NCI-H69 (cell line): Measurements from ENCODE around the gene GNAO1.

ENCODE experiments used
- DNase-seq: peaks from one replicate; lab custom pipeline; 2025; lab: John Stamatoyannopoulos, UW

The GNAO1 gene

GRCh38 chr16:56349711-56350161, 158.4 kb downstream of the GNAO1 start:
- no peak for DNase-seq

DNA sequence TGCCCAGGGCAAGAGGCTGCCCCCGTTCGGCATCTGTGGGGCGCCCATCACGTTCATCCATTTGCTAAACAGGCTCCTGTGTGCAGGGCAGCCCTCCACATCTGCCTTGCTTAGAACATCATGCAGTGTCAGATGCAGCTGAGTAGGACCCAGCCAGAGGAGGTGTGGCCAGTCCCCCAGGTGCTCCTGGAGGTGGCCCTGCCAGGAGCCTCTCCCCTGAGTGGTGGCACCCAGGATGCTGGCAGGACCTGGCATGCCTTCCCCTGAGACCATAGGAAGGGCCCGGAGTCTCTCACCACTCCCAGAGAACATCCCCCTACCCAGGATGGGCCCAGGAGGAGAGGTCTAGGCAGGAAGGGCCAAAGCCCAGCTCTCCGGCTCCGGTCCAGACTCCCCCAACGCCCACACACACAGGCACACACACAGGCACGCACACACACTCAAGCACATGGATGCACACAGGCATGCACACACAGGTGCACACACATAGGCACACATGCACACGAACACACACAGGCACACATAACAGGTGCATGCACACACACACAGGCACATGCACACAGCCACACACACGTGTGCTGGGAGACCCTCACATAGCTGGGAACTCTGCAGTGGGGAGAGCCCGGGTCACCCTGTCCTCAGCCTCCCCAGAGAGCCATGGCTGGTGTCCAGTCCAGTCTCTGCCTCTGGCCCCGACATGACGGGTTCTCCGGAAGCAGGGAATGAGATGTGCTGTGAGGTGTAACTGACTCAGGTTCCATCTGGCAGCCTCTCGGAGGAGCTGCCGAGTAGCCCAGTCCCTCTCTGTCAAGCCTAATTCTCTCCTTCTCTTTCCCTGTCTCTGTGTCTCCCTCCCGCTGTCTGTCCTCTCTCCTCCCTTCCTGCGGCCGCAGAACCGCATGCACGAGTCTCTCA, 159.5 kb downstream of the GNAO1 start:
- DNase-seq: no peak

GRCh38 chr16:56351481-56351880, 160.2 kb downstream of the GNAO1 start:
- DNase-seq: no peak

DNA sequence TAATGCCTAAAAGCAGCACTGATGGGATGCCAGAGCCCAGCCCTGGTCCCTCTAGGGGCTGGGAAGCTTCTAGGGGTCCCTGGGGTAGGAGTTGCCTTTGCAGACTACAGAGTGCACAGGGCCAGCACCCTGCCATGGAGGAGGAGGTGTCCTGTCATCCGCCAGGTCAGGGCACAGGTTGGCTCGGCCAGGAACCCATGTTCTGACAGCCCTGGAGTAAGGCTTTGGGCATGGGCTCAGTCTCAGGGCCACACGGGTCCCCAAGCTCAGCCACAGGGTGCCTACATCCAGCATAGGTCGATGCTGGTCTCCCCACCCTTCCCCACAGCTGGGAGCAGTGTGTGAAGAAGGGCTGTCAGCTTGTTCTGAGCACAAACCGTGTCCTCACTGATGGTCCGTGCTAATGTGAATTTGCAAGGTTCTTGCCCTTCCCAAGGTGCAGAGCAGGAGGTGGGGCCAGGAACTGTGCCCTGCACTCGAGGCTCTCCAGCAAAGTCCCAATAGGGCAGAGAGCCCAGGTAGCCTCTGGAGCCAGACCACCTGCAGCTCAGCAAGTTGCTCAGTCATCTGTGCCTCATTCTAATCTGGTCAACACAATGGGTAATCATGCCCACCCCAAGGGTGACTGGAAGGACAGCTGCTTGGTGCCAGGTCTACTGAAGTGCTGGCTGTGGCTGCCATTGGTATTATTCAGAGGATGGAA, 161.2 kb downstream of the GNAO1 start:
- DNase-seq: peak; percentile 4

DNA sequence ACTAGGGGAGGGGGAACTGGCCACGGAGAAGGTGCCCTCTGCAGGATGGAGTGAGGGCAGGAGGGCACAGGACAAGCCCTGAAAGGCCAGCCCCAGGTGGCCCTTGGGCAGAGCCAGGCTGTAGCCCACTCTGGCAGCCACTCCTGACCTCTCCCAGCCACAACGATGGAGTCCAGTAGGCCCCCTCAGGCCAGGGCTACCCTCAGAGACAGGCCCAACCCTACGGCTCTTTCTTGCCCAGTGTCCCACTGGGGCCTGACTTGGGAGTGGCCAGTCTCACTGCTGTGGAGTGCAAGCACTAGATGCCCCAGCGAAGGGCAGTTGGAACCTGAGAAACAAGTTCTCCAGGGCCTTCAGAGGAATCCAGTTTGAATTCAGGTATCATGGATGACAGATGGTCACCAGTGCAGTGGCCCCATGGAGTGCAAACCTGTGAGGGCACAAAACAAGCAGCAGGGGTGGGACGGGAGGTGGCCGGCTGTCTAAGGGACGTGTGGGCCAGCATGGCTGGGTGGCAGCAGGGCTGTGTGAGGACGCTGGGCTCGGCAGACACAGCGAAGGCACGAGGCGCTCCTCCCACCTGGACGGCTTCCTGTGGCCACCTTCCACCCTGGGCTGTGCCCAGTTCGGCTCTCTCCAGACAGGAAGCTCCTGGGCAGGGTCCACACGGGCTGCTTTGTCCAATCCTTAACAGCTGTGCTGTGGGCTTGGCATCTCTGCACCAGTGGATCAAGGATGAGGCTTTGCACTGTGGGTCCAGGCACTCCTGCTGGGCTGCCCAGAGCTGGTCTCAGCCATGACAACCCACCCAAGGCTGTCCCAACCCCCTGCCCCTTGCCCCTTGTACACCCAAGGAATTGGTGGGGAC, 162.0 kb downstream of the GNAO1 start:
- no peak for DNase-seq

DNA sequence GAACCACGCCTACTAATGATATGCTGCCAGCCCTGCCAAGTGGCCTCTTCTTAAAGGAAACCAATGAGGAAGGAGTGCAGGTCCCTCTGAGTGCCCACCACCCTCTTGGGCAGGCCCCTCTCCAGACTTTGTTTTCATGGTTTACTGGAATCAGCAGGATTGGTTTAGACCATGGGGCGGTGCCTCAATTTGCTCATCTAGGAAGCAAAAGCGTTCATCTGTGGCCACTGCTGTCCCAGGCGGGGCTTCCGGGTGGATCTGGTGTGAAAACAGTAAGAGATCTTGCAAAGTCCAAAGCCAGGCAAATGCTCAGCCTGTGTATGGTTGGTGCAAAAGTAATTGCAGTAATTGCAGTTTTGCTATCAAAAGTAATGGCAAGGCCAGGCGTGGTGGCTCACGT, 162.7 kb downstream of the GNAO1 start:
- no peak for DNase-seq

DNA sequence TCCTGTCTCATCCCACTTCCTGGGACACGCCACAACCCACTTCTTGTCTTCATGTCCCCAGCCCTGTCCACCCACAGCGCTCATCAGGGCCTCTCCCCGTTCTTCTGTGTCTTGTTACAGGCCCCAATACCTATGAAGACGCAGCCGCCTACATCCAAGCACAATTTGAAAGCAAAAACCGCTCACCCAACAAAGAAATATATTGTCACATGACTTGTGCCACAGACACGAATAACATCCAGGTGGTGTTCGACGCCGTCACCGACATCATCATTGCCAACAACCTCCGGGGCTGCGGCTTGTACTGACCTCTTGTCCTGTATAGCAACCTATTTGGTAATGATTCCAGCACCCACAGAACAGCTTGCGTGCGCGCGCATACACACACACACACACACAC, 163.5 kb downstream of the GNAO1 start:
- no peak for DNase-seq

DNA sequence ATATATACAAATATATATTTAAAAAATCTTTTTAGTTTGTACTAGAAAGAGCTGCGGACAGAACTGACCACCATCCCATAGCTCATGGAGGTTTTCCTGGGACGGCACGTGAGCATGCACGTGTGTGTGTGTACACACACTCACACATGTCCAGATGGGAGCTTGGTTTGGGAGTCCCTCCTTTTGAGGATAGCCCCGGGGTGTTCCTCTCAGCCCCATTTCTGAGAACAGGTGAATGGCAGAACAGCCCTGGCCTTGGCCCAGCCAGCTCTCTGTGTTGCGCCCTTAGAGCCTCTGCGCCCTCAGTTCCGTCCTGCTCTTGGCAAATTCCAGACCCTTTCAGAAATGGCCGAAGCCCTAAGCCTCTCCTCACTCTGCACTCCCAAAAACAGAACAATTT, 163.9 kb downstream of the GNAO1 start:
- no peak for DNase-seq

DNA sequence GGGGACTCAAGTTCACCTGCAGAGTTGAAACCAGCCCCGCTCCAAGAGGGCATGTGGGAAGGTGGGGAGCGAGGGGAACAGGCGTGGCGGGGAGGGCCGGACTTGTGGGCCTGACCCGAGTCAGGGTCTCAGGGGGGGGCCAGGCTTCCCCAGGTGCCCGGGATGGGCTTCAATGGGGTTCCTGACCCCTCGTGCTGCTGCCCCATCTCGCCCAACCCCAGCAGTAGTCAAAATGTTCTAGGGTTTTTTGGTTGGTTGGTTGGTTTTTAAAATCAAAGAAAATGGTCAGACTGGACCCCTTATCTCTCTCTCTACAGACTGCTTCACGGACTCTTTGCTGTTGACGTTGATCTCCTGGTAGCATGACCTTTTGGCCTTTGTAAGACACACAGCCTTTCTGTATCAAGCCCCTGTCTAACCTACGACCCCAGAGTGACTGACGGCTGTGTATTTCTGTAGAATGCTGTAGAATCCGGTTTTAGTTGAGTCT, 164.5 kb downstream of the GNAO1 start:
- no peak for DNase-seq

DNA sequence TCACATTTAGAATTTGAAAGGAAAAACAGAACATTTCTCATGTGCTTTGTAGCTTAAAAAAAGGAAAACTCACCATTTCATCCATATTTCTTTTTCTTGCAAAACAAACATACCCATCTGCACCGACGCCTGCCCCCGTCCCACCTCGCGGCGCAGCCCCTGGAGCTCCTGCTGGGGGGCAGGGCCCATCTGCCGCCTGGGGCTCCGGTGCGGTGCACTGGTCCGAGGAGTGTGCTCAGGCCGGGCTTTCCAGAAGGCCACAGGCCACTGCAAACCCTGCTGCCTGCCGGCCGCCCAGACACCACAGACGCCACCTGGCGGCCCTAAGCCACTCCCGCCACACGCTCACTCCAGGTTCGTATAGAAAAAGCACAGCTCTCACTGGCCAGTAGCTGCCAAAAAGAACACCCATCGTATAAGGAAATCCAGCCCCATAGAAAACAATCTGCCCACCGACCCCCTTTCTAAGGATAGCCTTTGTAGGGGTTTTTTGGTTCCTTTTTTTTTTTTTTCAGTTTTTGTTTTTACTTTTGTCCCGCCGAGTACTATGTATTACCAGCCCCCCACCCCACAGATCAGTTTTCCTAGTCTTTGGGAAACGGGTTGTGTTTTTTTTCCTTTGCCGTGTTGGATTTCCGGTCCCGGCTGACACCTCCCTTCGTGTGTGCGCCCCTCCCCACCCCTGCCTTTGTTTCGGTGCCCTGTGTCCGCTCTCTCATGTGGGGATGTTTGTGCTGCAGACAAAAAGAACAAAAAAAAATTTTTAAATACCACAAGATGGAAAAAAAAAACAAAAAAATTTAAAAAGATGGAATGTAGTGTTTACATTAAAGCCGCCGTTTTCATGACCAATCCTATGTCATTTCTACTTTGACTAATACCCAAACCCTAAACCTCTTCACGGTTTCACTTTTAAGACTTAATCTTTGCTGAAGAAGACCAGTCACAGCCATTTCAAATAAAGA, 165.3 kb downstream of the GNAO1 start:
- DNase-seq: no peak

- DNase-seq: no peak
Observed at GRCh38 chr16:56357241-56357764, 166.0 kb downstream of the GNAO1 start.

GRCh38 chr16:56357765-56358322, 166.6 kb downstream of the GNAO1 start:
- DNase-seq: no peak

DNA sequence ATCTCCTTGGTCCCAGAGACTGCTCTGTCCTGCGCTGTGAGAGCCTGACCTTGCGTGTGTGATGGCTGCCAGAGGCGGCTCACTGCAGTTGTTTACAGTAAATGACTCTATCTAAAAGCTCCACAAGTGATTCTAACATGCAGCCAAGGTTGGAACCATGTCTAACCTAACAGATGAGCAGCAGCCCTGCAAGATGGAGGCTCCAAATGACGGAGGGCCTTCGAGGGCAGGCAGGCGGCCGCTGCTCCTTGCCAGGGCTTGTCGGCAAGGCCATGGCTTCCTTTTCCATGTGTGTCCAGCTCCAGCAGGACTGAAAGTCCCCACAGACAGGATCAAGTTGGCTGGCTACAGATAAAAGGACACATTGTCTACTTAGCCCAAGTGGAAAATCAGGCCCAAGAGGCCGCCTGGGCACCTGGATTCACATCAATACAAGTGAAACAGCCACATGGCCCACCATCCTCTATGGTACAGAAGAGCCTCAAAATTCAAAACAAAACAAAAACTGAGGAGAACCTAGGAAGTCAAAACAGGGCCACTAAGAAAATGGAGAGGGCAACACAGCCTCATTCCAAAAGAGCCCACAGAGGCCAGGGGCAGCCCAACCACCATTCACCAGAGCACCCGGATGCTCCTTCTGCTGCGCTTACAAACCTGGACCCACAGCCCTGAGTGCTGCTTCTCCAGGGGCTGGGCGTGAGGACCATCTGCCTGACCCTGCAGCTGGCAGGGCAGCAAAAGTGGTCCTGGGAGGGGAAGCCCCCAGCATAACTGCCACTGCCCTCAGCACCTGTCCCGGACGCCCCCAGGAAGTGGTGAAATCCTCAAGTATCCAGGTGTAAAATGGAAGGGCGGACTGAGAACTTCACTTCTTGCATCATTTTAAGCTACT, 169.1 kb downstream of the GNAO1 start:
- no peak for DNase-seq

- DNase-seq: no peak
Observed at GRCh38 chr16:56362057-56362655, 170.9 kb downstream of the GNAO1 start.

DNA sequence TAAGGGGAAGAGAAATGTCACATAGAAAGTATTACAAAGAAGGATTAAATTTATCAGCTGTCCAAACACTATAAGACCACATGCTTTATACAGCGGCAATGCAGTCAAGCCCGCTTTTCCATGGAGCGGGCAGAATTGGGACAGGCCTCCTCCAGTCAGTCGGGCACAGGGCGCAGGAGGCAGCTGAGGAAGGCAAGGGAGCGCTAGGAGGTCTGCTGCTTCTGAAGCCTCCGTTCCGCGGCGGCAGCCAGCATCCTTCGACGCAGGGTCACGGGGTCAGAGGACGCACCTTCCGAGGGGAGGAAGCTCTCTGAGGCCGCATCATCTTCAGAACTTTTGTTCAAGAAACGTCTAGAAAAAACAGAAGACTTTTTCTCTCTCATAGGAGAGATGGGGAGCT, 171.4 kb downstream of the GNAO1 start:
- DNase-seq: no peak

- no peak for DNase-seq
Observed at GRCh38 chr16:56363181-56363716, 172.0 kb downstream of the GNAO1 start.

DNA sequence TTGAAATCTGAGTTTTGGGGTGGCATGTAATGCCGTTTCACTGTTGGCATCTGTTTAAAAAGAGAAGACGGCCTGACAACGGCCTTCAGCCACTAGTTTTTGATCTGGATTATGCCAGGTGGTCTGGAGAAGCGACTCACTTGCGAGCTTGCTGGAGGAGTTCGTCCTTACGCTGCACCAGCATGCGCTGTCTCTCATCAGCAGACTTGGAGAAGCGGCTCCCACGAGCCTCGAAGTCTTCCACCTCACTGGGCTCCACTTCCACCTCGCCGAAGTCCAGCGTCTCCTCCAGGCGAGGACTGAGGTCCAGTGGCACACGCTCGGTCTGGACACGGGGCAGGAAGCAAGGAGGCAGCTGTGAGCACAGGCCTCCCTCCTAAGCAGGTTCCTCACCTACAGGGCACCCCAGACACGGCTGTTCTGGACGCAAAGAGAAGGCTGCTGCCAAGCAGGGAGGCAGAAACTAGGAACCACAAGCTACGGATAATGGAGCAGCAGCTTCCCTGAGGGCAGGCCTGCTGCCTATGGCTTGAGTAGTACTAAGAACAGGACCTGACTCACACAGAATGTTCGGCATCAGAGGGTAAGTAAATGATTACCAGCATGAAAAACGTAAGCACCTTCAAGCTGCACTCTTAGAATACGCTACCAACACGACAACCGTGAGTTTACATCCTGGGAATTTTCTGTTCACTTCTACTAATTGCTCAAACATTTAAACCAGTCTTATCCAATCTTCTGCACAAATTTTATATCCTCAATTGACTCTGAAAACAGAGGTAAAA, 172.7 kb downstream of the GNAO1 start:
- DNase-seq: no peak

- DNase-seq: no peak
Observed at GRCh38 chr16:56364865-56365264, 173.6 kb downstream of the GNAO1 start.
